ENCODE measurements around the gene FCN2. TPM values are rescaled to one million over a fixed set of nuclear protein-coding genes. Genes with fewer than 3 reads are reported as not detected.

The FCN2 gene
- total RNA-seq, 2 experiments from 2014 or later: not detected

DNA sequence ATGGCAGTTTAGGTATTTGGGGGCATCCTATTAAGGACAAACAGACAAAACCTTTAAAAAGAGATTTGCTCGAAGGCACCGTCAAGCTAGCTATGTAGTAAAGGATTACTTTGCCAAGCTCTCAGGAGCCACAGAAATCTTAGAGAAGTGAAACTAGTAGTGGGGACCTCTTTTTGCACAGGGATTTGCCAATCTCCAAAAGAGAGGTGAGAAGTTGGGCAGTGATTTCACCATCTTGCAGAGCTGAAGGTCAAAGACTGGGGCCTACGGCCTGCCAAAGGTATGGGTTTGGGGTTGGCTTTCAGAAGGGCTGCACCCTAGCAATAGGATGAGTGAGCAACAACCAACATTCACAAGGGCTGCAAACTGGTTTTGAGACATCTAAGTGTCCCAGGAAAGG, 38.7 kb downstream of the FCN2 start:
- ChIA-PET POLR2A (no interaction called here), CTCF (no interaction called here)
- DNase-seq: no peak
- Mint-ChIP-seq H3K27me3 (no peaks in the 10 kb centered on the region), H3K9me3 (peaks cover 4% of the 10 kb centered on the region), H3K4me1 (no peaks in the 10 kb centered on the region), H3K4me3 (no peak overlapping the region), H3K27ac (no peak overlapping the region), H3K36me3 (ENCODE audit: low read depth) (no peaks in the 10 kb centered on the region)

DNA sequence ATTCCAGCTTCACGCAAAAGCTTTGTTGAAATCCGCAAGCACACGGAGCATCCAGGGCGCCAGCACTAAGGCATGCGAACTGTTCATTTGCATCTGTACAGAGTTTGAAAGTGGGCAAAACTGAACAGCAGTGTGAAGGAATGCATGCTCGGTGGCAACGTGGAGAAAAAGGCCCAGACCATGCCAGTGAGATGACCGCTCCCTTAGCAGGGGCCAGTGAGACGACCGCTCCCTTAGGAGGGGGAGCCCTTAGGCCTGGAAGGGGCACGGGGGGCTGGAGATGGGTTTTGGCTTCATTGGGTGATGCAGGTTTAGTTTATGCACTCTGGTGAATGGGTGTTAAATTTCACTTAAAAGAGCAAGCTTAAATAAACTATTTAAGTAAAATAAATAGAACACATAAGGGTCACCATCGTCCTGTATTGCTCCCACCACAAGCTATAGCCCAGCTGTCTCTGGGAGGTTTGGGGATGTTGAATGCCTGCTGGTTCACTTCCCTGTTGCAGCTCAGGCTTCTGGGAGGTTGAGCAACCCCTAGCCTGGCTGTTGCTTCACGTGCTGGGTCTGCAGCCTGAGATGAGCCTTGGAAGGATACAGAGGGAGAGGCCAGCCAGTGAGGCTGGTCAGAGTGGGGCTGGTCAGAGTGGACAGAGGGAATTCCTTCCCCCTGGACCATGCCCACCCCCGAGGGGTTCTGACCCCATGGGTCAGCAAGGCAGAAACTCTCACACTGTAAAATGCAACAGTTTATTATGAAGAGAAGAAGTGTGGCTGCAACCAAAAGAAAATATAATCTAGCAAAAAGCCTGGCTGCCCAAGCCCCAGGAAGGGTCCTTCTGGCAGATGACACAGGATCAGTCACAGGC, 41.7 kb downstream of the FCN2 start:
- Mint-ChIP-seq H3K4me3 (no peak overlapping the region), H3K27ac (no peak overlapping the region), H3K9me3 (peaks cover 4% of the 10 kb centered on the region), H3K4me1 (no peaks in the 10 kb centered on the region), H3K27me3 (no peaks in the 10 kb centered on the region), H3K36me3 (ENCODE audit: low read depth) (no peaks in the 10 kb centered on the region)
- ChIA-PET CTCF (no interaction called here), POLR2A (no interaction called here)
- no peak for DNase-seq

DNA sequence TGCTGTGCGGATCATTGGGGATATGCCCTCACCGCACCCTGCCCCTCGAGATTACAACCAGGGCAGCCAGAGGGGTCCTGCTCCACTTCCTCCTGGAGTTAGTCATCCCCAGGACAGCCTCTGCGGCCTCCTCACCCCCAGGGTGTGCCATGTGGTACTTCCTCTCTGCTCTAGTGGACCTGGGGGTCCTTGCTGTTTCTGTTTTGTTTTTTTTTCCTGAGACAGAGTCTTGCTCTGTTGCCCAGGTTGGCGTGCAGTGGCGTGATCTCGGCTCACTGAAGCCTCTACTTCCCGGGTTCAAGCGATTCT, 42.3 kb downstream of the FCN2 start:
- Mint-ChIP-seq H3K36me3 (ENCODE audit: low read depth) (no peaks in the 10 kb centered on the region), H3K27me3 (no peaks in the 10 kb centered on the region), H3K4me1 (no peaks in the 10 kb centered on the region), H3K4me3 (no peak overlapping the region), H3K27ac (no peak overlapping the region), H3K9me3 (peaks cover 4% of the 10 kb centered on the region)
- CTCF ChIA-PET: no interaction called here
- DNase-seq: no peak
- POLR2A ChIA-PET: no interaction called here

DNA sequence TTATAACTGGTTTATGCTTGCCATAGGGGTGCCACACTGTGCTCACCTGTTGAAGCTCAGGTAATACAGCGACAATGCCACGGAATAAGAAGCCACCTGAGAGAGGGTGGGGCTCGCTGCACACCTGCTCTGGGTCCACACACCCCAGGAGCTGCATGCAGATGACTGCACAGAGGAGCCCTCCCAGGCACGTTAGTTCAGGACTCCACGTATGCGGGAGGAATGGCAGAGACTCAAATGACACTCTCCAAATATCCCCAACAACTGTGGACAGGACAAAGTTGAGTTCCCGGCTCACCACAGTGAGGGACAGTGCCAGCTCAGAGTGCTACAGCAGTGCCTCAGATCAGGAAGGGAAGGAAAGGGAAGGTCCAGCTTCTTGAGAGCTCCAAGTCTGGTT, 42.9 kb downstream of the FCN2 start:
- Mint-ChIP-seq H3K36me3 (ENCODE audit: low read depth) (no peaks in the 10 kb centered on the region), H3K4me1 (no peaks in the 10 kb centered on the region), H3K27ac (no peak overlapping the region), H3K27me3 (no peaks in the 10 kb centered on the region), H3K4me3 (no peak overlapping the region), H3K9me3 (peaks cover 4% of the 10 kb centered on the region)
- DNase-seq: no peak
- CTCF ChIA-PET: no interaction called here
- POLR2A ChIA-PET: no interaction called here

DNA sequence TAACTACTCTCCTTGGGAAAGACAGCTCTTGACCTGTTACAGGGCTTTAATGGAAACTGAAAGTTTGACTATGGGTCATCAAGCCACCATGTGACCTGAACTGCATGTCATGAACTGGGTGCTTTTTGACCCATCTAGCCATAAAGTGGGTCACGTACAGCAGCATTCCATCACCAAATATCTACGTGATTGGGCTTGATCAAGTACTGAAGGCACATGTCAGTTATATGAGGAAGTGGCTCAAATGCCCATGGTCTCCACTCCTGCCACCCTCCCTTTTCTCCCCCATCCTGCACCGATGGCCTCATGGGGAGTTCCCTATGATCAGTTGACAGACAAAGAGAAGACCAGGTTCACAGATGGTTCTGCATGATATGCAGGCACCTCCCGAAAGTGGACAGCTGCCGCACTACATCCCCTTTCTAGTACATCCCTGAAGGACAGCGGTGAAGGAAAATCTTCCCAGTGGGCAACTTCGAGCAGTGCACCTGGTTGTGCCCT, 44.5 kb downstream of the FCN2 start:
- Mint-ChIP-seq H3K36me3 (ENCODE audit: low read depth) (no peaks in the 10 kb centered on the region), H3K27ac (no peak overlapping the region), H3K4me3 (no peak overlapping the region), H3K9me3 (no peaks in the 10 kb centered on the region), H3K27me3 (no peaks in the 10 kb centered on the region), H3K4me1 (no peaks in the 10 kb centered on the region)
- DNase-seq: no peak
- ChIA-PET POLR2A (no interaction called here), CTCF (interaction anchor here (0.8 kb wide), 1 partner anchor 380 kb away, joined by 3 read pairs; no protein-coding TSS in a partner anchor)

DNA sequence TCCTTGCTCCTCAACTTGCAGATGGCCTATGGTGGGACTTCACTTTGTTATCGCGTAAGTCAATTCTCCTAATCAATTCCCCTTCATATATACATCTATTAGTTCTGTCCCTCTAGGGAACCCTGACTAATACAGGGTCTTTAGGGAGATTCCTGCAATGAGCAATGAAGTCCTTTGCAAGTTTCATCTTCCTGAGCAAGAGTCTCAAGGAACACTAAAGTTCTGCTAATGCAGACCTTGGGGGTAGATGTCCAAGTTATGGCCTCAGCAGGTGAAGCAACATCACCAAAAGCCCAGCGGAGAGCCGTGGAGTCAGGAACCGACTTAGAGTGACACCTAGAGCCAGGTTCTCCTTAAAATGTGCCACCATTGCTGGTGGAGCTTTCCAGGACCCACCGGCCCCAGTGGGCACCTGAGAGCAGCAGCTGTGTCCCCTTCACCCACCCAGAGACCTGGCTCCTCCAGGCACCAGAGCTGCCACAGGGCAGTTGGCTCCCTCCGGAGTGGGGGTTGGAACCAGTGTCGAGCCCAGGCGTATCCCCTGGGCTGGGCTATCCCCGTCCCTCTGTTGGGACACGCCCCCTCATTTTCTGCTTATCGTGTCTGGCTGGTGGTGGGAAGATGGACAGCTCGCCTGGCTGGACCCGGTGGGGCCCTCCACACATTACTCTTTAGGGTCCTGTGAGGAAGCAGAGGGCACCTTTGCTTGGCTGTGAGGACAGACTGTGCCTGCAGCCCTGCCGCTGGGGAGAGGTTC, 48.0 kb downstream of the FCN2 start:
- no peak overlapping the region for H3K4me3 Mint-ChIP-seq
- H3K4me1 Mint-ChIP-seq: no peaks in the 10 kb centered on the region
- CTCF ChIA-PET: no interaction called here
- POLR2A ChIA-PET: no interaction called here
- no peaks in the 10 kb centered on the region for H3K27me3 Mint-ChIP-seq
- H3K9me3 Mint-ChIP-seq: no peaks in the 10 kb centered on the region
- no peak for DNase-seq
- H3K27ac Mint-ChIP-seq: no peak overlapping the region
- no peaks in the 10 kb centered on the region for H3K36me3 Mint-ChIP-seq (ENCODE audit: low read depth)

DNA sequence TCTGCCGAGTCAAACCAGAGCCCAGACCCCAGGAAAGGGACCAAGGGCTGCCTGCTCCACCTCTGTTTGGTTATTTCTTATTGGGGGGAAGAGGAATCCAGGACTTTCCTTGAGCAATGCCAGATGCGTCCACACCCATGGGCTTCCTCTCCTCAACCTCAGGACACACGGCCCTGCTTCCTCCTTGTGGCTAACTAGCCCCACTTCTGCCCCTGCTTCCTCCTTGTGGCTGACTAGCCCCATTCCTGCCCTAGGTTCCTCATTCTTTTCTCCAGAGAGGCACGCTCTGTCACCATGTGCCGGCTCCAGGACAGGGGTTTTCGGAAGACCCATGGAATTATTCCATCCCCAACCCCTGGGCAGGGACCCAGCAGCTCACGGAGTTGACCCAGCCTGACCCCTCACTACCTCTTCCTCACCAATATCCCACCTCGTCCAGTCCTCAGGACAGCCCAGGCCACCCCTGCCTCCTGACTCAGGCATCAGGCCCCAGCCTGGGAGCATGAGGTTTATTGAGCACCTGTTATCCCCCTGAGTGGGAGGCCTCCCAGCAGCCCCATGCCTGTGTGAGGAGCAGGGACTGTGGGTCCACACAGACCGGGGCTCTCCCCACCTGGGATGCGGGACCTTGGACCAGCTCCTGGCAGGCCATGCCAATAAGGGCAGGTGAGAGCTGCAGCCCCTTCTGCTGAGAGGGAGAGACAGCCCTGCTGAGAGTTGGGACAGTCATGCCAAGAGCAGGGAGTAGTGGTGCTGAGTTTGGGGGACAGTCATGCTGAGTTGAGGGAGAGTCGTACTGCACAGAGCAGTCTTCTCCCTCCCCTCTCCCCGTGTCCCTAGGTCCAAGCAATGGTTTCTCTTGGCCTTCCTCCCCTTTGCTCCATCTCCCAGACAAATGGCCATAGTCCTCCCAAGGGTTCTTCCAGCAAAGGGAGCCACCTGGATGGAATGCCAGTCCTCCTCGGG, 48.9 kb downstream of the FCN2 start:
- Mint-ChIP-seq H3K27ac (no peak overlapping the region), H3K27me3 (no peaks in the 10 kb centered on the region), H3K4me3 (no peak overlapping the region), H3K4me1 (no peaks in the 10 kb centered on the region), H3K9me3 (no peaks in the 10 kb centered on the region), H3K36me3 (ENCODE audit: low read depth) (no peaks in the 10 kb centered on the region)
- no peak for DNase-seq
- ChIA-PET CTCF (no interaction called here), POLR2A (no interaction called here)

DNA sequence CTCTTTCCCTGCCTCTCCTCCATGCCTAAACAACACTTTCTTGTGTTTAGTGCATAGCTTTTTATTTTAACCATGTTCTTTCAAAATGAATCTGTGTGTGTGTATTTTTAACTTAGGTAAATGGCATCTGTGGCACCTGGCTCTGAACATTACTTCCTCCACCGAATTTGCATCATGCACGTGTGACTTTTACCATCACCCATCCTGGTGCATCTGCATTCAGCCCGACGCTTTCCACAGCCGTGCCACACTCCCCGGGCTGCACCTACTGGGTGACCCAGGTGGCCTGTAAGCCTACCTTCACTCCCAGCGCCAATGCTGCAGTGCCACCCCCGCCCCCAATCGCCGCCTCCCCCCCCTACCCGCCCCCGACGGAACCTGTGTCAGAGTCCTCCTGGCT, 49.8 kb downstream of the FCN2 start:
- H3K36me3 Mint-ChIP-seq (ENCODE audit: low read depth): no peaks in the 10 kb centered on the region
- POLR2A ChIA-PET: no interaction called here
- DNase-seq: no peak
- no peak overlapping the region for H3K4me3 Mint-ChIP-seq
- no peaks in the 10 kb centered on the region for H3K27me3 Mint-ChIP-seq
- no peaks in the 10 kb centered on the region for H3K4me1 Mint-ChIP-seq
- CTCF ChIA-PET: no interaction called here
- H3K27ac Mint-ChIP-seq: no peak overlapping the region
- H3K9me3 Mint-ChIP-seq: no peaks in the 10 kb centered on the region

DNA sequence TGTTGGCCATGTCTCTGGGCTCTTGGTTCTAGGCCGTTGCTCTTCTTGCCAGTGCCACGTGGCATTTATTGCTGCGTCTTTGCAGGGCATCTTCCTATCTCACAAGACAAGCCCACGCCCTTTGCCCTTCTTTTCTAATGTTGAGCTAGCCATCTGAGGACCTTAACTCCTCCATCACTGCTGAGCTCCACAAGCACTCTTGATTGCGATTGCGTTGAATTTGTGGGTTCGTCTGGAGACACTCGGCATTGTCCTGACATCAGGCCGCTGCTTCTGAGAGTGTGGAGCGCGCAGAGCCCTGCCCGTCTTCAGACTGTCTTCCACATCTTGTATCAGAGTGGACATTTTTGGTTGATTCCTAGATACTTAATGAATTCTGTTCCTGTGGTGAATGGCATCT, 51.6 kb downstream of the FCN2 start:
- no peak overlapping the region for H3K4me3 Mint-ChIP-seq
- H3K27me3 Mint-ChIP-seq: no peaks in the 10 kb centered on the region
- DNase-seq: no peak
- no peak overlapping the region for H3K27ac Mint-ChIP-seq
- ChIA-PET POLR2A (no interaction called here), CTCF (no interaction called here)
- H3K9me3 Mint-ChIP-seq: no peaks in the 10 kb centered on the region
- H3K4me1 Mint-ChIP-seq: no peaks in the 10 kb centered on the region
- no peaks in the 10 kb centered on the region for H3K36me3 Mint-ChIP-seq (ENCODE audit: low read depth)

DNA sequence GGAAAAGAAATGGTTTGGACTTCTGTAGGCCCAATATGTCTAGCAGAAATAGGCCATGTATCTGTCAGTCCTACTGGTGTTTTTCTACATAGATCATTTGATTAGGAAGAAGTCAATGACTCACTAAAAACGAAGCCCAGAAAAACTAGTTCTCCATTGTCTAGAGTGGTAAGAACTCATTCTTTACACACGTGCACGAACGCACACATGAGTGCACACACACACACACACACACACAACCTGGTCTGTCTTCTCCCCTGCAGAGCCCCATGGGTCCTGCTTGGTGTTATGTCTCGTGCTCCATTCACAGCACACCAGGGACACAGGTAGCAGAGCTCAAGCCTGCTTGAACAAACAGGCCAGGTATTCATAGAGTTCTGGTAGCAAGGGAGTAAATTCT, 52.0 kb downstream of the FCN2 start:
- Mint-ChIP-seq H3K27ac (no peak overlapping the region), H3K4me1 (no peaks in the 10 kb centered on the region), H3K27me3 (no peaks in the 10 kb centered on the region), H3K36me3 (ENCODE audit: low read depth) (no peaks in the 10 kb centered on the region), H3K9me3 (no peaks in the 10 kb centered on the region), H3K4me3 (no peak overlapping the region)
- DNase-seq: no peak
- ChIA-PET CTCF (no interaction called here), POLR2A (no interaction called here)

DNA sequence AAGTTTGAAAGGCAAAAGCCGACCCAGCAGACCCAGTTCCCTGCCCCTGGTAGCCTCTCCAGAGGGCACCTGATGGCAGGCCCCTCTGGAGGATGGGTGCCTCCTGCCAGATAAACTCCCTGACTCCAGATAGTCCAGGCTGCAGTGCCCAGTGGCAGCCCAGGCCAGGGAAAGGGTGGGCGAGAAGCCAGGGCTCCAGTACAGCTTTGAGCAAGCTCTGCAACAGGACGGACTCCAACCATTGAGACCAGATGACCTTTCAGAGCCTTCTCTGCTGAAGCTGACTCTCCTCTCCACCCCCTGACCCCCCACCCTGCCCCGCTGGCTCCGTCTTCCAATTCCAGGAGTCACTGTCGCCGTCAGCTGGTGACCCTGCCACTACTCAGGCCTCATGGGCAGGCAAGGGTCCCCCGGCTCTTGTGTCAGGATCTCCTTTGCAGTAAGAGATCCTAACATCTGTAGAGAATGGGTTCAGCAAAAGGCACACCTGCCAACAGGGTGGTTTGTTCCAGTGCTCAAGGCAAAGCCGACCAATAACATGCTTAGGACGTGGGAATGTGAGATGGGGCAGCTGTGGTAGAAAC, 52.6 kb downstream of the FCN2 start:
- ChIA-PET CTCF (no interaction called here), POLR2A (no interaction called here)
- DNase-seq: no peak
- no peaks in the 10 kb centered on the region for H3K4me1 Mint-ChIP-seq
- no peaks in the 10 kb centered on the region for H3K27me3 Mint-ChIP-seq
- no peaks in the 10 kb centered on the region for H3K36me3 Mint-ChIP-seq (ENCODE audit: low read depth)
- H3K4me3 Mint-ChIP-seq: no peak overlapping the region
- H3K9me3 Mint-ChIP-seq: no peaks in the 10 kb centered on the region
- H3K27ac Mint-ChIP-seq: no peak overlapping the region

DNA sequence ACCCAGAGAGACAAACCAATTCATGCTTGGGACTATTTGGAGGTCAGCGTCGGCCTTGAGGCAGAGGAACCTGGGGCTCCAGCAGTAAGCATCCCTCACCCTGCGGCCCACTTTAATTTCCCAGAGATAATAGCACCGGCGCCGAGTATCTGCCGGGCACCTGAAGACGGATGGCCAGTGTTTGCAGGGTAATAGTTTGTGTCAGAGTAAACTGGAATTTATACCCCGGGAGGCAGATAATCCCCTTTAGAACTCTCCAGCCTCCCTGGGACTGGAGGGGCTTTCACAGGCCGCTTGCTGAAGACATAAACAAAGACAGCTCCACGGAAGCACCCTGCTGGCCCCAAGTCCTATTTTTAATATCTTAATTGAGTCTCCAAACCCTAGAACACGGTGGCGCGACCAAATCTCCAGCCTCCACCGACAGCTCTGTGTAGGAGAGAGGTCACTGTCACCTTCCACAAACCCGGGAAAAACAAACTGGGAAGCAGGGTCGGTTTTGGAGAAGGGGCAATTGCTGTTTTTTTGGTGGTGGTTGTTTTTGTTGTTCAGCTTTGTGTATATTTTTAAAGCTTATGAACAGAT, 54.5 kb downstream of the FCN2 start:
- Mint-ChIP-seq H3K4me3 (no peak overlapping the region), H3K4me1 (no peaks in the 10 kb centered on the region), H3K27me3 (no peaks in the 10 kb centered on the region), H3K36me3 (ENCODE audit: low read depth) (no peaks in the 10 kb centered on the region), H3K9me3 (no peaks in the 10 kb centered on the region), H3K27ac (no peak overlapping the region)
- no peak for DNase-seq
- CTCF ChIA-PET: no interaction called here
- POLR2A ChIA-PET: no interaction called here

All from activated CD4-positive, alpha-beta T cell treated with anti-CD3 and anti-CD28 coated beads, Interleukin-2, amount 10 ng/mL, durations not matched to agents 7 days and 5 days (primary cell).